ENCODE data around the gene ADAMTS12.

- TF ChIP-seq EZH2 (IDR thresholded peaks at IDR 0.05; ENCODE audit: insufficient read depth, poor library complexity, severe bottlenecking): no peak
- no peak for TF ChIP-seq EZH2phosphoT487 (IDR thresholded peaks at IDR 0.05; ENCODE audit: insufficient read depth, low read depth)
Observed at GRCh38 chr5:33612386-33612785, 279.4 kb downstream of the ADAMTS12 start.

All from GM23248 (cell line).